Prostate gland (tissue), 2 donors: ENCODE data around the gene OTULIN.

Experiments
- CTCF ChIP-seq, 4 experiments: fragments of 200-600 bp in 2 of 4; fragments of 450-650 bp in 2 of 4; sonication (generic) in 2 of 4; IDR thresholded peaks; 1 replicate in 3 of 4; 2 replicates in 1 of 4; pipeline ENCODE4 v1.5.1; 2016 to 2019; ENCODE audit warnings: antibody characterized with exemption in 4 of 4, mild to moderate bottlenecking in 2 of 4, moderate library complexity in 2 of 4
- POLR2A ChIP-seq: fragments of 450-650 bp; IDR thresholded peaks from one replicate; pipeline ENCODE4 v1.6.1; 2016; ENCODE audit warnings: antibody characterized with exemption, mild to moderate bottlenecking
- POLR2AphosphoS5 ChIP-seq: sonication (generic); formaldehyde crosslinking; IDR thresholded peaks from one replicate; pipeline ENCODE4 v1.6.1; 2017; ENCODE audit warnings: antibody characterized with exemption

- TF ChIP-seq CTCF (IDR thresholded peaks at IDR 0.05): no peak
- TF ChIP-seq POLR2AphosphoS5: no peak
- no peak for TF ChIP-seq POLR2A
Measured at GRCh38 chr5:14699807-14700400, 35.4 kb downstream of the OTULIN start.
